Measurements from ENCODE around the gene CDC42BPA.
"Not testable (repeated sequence)": the region's sequence is repeated elsewhere in the genome, so short reads cannot be mapped to it uniquely, and the experiment has no call there.

CDC42BPA gene

DNA sequence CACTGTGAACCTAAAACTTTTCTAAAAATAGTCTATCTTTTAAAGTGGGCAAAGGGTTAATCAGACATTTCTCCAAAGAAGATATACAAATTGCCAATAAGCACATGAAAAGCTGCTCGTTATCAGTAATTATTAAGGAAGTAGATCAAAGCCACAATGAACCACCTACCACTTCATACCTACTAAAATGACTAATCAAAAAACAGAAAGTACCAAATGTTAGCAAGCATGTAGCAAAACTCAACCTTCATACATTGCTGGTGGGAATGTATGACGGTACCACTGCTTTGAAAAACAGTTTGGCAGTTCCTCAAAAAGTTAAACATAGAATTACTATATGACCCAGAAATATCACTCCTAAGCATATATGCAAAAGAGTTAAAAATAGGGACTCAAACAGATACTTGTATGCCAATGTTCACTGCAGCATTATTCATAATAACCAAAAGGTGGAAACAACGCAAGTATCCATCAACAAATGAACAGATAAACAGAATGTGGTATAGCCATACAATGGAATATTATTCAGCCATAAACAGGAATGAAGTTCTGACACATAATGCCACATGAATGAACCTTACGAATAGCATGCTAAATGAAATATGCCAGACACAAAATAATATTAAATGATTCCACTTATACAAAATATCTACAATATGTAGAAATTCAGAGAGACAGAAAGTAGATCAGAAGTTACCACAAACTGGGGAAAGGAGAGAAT, 21.1 kb downstream of the CDC42BPA start:
- no peak for TF ChIP-seq CTCF (IDR thresholded peaks at IDR 0.05; ENCODE audit: borderline replicate concordance, insufficient read depth, low read depth, low read length)

GRCh38 chr1:227295609-227296008, 22.7 kb downstream of the CDC42BPA start:
- no peak for TF ChIP-seq CTCF (IDR thresholded peaks at IDR 0.05; ENCODE audit: borderline replicate concordance, insufficient read depth, low read depth, low read length)
- no peak overlapping the region for H3K4me3 ChIP-seq (ENCODE audit: low read depth, low read length)

More for the DNA sequence above, 21.1 kb downstream of the CDC42BPA start:
- H3K4me3 ChIP-seq (ENCODE audit: low read depth, low read length) = no peak overlapping the region

DNA sequence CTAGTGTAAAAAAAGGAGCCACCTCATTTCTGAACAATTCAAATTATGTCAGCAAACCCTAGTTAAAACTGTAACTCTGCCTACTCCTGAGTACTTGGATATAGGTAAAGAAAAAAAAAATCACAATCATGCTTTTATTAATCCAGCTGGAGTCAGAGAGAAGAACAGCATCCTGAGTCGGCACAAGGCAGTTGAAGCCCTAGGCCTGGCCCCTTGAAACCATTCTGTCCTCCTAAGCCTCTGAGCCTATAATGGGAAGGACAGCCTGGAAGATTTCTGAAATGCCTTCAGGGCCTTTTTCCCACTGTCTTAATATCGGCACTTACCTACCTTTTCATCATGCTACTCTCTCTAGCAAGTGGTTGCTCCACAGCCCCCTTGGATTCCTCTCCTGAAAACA, 32.5 kb downstream of the CDC42BPA start:
- no peak for TF ChIP-seq CTCF (IDR thresholded peaks at IDR 0.05; ENCODE audit: borderline replicate concordance, insufficient read depth, low read depth, low read length)
- no peak overlapping the region for H3K4me3 ChIP-seq (ENCODE audit: low read depth, low read length)

- no peak for TF ChIP-seq CTCF (IDR thresholded peaks at IDR 0.05; ENCODE audit: borderline replicate concordance, insufficient read depth, low read depth, low read length)
These were observed 36.9 kb downstream of the CDC42BPA start for GRCh38 chr1:227281371-227281770.

DNA sequence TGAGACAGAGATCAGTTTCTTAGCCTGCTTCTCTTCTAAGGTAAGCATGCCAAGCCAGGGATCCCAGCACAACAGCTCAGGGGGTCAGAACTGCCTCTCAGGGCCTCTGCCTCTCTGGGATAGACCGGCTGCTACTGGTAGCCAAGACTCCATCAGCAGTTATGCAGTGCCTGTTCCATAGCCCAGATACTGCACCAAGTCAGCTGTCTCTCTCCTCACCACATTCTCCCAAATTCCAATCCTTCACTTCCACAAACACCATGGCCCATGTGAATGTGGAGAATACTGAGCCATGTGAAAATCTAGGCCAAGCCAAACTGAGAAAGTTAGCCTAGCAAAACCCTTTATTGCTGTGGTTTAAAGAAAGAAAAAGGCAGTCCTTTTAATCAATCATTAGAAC, 37.5 kb downstream of the CDC42BPA start:
- no peak overlapping the region for H3K4me3 ChIP-seq (ENCODE audit: low read depth, low read length)
- no peak for TF ChIP-seq CTCF (IDR thresholded peaks at IDR 0.05; ENCODE audit: borderline replicate concordance, insufficient read depth, low read depth, low read length)

More at GRCh38 chr1:227281371-227281770, 36.9 kb downstream of the CDC42BPA start:
- H3K4me3 ChIP-seq (ENCODE audit: low read depth, low read length) = no peak overlapping the region

DNA sequence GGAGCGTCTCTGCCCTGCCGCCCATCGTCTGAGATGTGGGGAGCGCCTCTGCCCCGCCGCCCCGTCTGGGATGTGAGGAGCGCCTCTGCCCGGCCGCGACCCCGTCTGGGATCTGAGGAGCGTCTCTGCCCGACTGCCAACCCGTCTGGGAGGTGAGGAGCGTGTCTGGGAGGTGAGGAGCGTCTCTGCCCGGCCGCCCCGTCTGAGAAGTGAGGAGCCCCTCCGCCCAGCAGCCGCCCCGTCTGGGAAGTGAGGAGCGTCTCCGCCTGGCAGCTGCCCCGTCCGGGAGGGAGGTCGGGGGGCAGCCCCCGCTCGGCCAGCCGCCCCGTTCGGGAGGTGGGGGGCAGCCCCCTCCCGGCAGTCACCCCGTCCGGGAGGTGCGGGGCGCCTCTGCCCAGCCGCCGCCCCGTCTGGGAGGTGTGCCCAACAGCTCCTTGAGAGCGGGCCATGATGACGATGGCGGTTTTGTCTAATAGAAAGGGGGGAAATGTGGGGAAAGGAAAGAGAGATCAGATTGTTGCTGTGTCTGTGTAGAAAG, 42.1 kb downstream of the CDC42BPA start:
- not testable (repeated sequence) for H3K4me3 ChIP-seq (ENCODE audit: low read depth, low read length)

DNA sequence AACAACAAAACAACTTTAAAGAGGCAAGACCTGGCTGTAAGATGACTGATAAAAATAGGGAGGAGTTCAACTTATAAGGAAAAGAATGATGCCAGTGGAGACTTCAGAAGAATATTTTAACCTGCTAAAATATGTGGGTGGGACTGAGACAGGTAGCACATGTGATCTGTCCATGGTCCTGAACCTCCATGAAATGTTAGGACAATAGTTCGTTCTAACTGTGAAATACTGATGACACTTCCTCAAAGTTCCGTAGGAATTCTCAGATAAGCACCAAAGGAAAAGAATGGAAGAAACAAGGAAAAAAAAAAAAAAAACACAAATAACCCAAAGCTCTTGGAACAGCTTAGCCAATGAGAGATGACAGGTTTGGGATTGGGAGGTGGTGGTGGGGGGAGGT, 44.7 kb downstream of the CDC42BPA start:
- H3K4me3 ChIP-seq (ENCODE audit: low read depth, low read length) = no peak overlapping the region

More for the DNA sequence above, 44.7 kb downstream of the CDC42BPA start:
- no peak for TF ChIP-seq CTCF (IDR thresholded peaks at IDR 0.05; ENCODE audit: borderline replicate concordance, insufficient read depth, low read depth, low read length)

All from GM12875 (cell line).